Thymus (tissue), 11 donors: ENCODE results near the gene SIL1. TPM values are rescaled to one million over a fixed set of nuclear protein-coding genes. Genes with fewer than 3 reads are reported as not detected.

Experiments
- DNase-seq, 9 donors: peaks; one replicate each; pipeline ENCODE4 v3.0.0-alpha.2; 2013; ENCODE audit warnings: low spot score in 9 of 9, low read depth in 6 of 9, missing footprints in 1 of 9
- H3K27ac ChIP-seq, 2 donors: one replicate each; pipeline ENCODE4 v1.5.1; 2013; ENCODE audit warnings: control low read depth in 1 of 2, low read depth in 1 of 2, low read length in 1 of 2, mild to moderate bottlenecking in 1 of 2, moderate library complexity in 1 of 2
- H3K27me3 ChIP-seq, 2 donors: one replicate each; pipeline ENCODE4 v1.5.1; 2013; ENCODE audit warnings: low read length in 1 of 2; ENCODE audit not compliant: control insufficient read depth in 2 of 2, insufficient read depth in 1 of 2
- H3K36me3 ChIP-seq, 2 donors: one replicate each; pipeline ENCODE4 v1.5.1; 2013; ENCODE audit warnings: low read length in 1 of 2, mild to moderate bottlenecking in 1 of 2, moderate library complexity in 1 of 2; ENCODE audit not compliant: control insufficient read depth in 2 of 2, insufficient read depth in 2 of 2
- H3K4me1 ChIP-seq, 2 donors: one replicate each; pipeline ENCODE4 v1.5.1; 2013; ENCODE audit warnings: low read length in 2 of 2; ENCODE audit not compliant: control insufficient read depth in 2 of 2, insufficient read depth in 2 of 2
- H3K4me3 ChIP-seq, 2 donors: one replicate each; pipeline ENCODE4 v1.5.1; 2013; ENCODE audit warnings: low read length in 2 of 2, control low read depth in 1 of 2, mild to moderate bottlenecking in 1 of 2
- H3K9me3 ChIP-seq, 2 donors: one replicate each; pipeline ENCODE4 v1.5.1; 2013; ENCODE audit warnings: low read length in 1 of 2, mild to moderate bottlenecking in 1 of 2; ENCODE audit not compliant: control insufficient read depth in 2 of 2, insufficient read depth in 1 of 2
- WGBS: extraction: QIAGEN DNeasy Blood & Tissue Kit; methylation state at CpG from one replicate; pipeline ENCODE4 v1.1.7; 2013; 5-methylcytosine and 5-hydroxymethylcytosine counted together
- polyA plus RNA-seq: library from polyadenylated mRNA; stranded (reverse); fragments of 200-250 nt; gene quantifications from one replicate; pipeline ENCODE4 v1.2.3, GENCODE V29; 2013
- total RNA-seq: library from RNA; stranded (reverse); fragments of 120-200 nt; gene quantifications from one replicate; pipeline ENCODE4 v1.2.4, GENCODE V29; 2013
- donor health status: healthy.

The SIL1 gene
- total and polyA plus RNA-seq, 2 donors = 17.0 to 30.2 TPM

DNA sequence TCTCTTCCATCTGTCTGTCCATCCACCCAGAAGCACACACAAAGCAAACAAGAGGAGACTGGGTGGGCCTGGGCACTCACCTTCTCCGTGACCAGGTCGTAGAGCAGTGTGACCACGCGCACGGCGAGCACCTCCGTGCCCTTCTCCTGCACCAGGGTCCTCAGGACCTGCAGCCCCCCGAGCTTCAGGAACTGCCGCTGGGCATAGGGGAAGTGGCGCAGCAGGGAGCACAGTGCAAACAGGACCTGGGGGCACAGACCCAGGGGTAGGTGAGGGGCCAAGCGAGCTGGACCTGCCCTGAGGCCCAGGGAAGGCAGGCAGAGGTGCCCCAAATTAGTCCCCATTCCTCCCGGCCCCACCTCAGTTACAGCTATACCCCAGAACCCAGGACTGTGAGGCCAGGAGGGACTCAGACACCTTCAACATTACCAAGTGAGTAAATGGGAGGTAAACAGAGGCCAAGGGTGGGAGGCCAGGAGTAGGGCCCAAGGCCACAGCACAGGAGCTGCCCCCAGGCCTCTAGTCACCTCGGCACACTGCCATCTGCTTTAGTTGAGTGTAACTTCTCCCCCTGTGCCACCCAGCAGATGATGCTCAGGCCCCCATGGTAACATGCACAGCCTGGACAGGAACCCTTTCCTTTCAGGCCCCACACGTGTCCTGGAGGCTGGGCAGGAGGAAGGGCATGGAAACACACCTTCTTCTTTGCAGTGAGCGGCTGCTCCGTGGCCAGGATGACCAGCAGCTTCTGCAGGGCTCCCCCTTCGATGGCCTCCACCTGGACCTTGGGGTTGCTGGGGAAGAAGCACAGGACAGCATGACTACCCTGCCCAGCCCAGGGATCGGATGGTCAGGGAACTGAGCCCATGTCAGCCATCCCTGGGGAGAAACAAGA lies 246.8 kb downstream of the SIL1 start:
- Histone ChIP-seq H3K9me3 (no peaks in the 10 kb centered on the region), H3K4me3 (no peak overlapping the region), H3K27ac (no peak overlapping the region), H3K4me1 (peaks cover 5 to 27% of the 10 kb centered on the region in 2 donors), H3K27me3 (no peaks in the 10 kb centered on the region), H3K36me3 (peaks cover 2 to 7% of the 10 kb centered on the region in 2 donors)
- DNase-seq = no peak
- 96% methylated on average over 18 of the region's 18 CpGs for WGBS

DNA sequence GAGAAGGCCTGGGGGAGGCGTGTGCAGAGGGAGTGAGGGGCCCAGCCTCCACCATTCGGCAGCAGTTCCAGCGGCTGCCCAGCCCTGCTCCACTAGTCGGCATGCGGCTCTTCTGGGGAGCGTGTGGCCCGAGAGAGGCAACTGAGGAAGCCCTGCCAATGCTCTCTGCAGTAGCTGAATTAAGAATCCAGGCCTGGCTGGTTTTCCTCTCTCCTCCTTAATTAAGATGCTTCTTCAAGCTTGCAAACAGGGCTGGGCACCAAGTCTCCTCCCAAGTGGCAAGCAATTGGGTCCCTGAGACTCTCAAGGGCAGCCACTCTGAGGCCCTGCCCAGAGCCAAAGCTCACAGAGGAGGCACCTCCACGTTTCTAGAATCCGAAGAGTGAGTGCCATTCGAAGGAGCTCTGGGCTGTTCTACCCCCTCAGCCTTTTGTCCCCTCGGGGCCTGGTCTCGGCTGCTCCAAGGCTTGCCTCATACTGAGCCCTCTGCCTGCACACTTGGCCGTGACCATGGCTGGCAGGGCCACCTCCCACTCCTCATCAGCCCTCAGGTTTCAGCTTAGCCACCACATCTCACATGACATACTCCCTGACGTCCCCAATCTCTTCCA lies 247.6 kb downstream of the SIL1 start:
- H3K27me3 ChIP-seq = no peaks in the 10 kb centered on the region
- H3K27ac ChIP-seq = no peak overlapping the region
- no peak overlapping the region for H3K4me3 ChIP-seq
- 97% methylated on average over 14 of the region's 14 CpGs for WGBS
- no peaks in the 10 kb centered on the region for H3K9me3 ChIP-seq
- no peak for DNase-seq
- peaks cover 2 to 7% of the 10 kb centered on the region in 2 donors for H3K36me3 ChIP-seq
- H3K4me1 ChIP-seq = peaks cover 5 to 27% of the 10 kb centered on the region in 2 donors

DNA sequence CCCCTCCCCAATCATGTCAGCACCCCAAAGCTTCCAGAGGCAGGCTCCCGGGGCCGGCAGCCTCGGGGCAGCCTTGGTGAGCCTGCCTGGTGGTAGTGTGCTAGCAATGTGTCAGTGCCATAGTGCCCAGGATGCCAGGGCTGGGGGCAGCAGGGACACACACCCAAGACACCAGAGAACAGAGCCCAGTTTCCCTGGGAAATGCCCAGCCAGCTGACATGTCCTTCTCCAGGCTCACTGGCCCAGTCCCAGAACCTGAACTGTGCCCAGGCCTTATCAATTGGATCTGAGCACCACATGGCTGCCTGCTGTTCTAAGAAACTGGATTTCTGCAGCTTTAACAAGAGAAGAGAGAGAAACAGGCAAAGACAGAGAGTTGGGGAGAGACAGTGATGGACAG lies 248.2 kb downstream of the SIL1 start:
- over 99% methylated on average over 3 of the region's 3 CpGs for WGBS
- Histone ChIP-seq H3K4me3 (no peak overlapping the region), H3K9me3 (no peaks in the 10 kb centered on the region), H3K27me3 (no peaks in the 10 kb centered on the region), H3K27ac (no peak overlapping the region), H3K4me1 (peaks cover 5 to 27% of the 10 kb centered on the region in 2 donors), H3K36me3 (peaks cover 2 to 7% of the 10 kb centered on the region in 2 donors)
- no peak for DNase-seq

DNA sequence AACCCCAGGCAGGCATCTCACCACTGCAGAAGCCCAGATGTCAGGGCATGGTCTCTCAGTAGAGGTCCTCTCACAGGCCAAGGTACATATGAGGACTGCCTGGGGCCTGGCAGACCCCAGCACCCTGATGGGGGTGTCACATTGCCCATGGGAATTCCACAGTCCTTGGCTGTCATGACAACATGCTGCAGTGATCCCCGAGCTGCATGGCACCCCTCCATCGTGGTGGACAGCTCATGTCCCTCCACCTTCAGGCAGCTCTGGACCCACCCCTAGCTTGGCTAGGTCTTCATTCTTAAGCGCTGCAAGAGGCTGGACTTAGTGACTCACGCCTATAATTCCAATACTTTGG lies 249.0 kb downstream of the SIL1 start:
- Histone ChIP-seq H3K36me3 (peaks cover 2 to 7% of the 10 kb centered on the region in 2 donors), H3K4me1 (peaks cover 5 to 27% of the 10 kb centered on the region in 2 donors), H3K4me3 (no peak overlapping the region), H3K27me3 (no peaks in the 10 kb centered on the region), H3K27ac (no peak overlapping the region), H3K9me3 (no peaks in the 10 kb centered on the region)
- 95% methylated on average over 4 of the region's 4 CpGs for WGBS
- no peak for DNase-seq

DNA sequence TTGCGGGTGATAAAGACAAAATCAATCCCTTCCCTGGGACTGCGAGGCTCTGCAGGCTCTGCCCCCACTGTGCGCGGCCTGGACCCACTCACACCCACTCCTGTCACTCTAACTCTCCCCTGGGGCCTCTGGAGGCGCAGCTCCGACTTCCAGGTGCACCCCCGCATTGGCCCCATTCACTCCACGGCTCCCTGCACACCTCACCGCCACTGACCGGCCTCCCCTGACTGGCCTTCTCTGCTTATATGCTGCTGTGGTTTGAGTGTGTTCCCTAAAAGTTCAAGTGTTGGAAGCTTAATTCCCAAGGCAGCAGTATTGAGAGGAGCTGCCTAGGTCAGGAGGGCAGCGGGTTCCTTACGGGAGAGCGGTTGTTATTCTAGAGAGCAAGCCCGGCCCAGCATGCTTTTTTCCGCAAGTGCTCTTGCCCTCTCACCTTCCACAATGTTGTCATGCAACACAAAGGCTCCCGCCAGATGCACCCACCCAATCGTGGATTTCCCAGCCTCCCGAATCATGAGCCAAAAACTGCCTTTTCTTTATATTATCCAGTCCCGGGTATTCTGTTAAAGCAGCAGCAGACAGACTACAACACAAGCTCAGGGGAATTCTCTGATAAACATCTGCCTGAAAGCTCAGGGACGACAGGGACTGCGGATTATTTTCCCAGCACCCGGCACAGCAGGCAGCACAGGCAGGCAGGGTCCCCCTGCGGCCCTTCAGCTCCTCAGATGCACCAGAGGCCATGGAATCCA lies 249.5 kb downstream of the SIL1 start:
- Histone ChIP-seq H3K9me3 (no peaks in the 10 kb centered on the region), H3K36me3 (peaks cover 2 to 7% of the 10 kb centered on the region in 2 donors), H3K4me3 (no peak overlapping the region), H3K4me1 (peaks cover 3 to 23% of the 10 kb centered on the region in 2 donors), H3K27me3 (no peaks in the 10 kb centered on the region), H3K27ac (no peak overlapping the region)
- no peak for DNase-seq
- 96% methylated on average over 23 of the region's 23 CpGs for WGBS

DNA sequence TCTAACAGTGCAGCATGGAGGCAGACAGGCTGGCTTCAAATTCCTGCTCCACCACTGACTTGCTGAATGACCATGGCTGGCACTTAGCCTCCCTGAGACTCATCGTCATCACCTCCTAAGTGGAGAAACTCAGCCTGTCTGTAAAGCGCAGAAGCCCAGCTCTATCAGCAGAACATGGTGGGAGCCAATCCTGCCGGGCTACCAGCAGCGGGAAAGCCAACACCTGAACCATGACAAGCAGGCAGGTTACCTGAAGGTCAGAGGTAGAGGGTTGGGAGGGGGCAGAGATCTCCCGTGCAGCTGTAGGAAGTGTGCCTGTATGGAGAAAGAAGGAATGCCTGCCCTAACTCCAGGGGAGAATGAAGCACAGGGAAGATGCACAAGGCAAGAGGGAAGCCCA lies 250.4 kb downstream of the SIL1 start:
- Histone ChIP-seq H3K4me1 (peaks cover 0 to 14% of the 10 kb centered on the region in 2 donors), H3K27me3 (no peaks in the 10 kb centered on the region), H3K27ac (no peak overlapping the region), H3K4me3 (no peak overlapping the region), H3K9me3 (no peaks in the 10 kb centered on the region), H3K36me3 (peaks cover 2 to 7% of the 10 kb centered on the region in 2 donors)
- 98% methylated on average over 5 of the region's 5 CpGs for WGBS
- DNase-seq = no peak

DNA sequence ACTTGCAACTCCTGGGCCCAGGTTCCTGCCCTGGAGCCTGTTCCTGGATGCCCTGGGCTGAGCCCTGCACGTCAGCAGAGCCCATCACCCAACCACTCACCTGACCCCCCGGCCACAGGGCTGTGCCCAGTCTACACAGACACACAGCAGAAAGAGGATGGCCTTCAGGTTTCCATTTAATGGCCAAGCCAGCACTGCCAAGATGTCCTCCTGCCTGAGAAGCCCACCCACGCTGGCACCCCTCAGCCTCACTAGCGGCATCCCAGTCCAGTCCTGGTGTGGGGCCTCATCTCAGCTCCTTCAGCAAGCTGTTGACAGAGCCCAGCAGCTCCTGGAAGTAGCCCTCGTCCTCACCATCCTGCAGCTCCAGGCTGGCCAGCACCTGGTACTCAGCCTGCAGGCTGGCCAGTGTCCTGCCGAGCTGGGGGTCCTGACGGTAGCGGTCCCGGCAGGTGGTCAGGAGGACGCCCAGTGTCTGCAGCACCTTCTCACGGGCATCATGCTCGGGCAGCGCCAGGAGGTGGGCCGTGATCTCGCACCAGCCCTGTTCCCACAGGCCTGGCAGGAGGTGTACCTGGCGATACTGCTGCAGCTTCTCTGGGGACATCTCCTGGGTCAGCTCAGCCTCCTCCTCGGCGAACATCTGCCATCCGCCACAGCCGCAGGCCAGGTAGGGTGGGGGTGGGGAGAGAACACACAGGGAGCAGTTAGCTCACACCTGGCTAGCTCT lies 251.2 kb downstream of the SIL1 start:
- Histone ChIP-seq H3K4me3 (no peak overlapping the region), H3K27ac (no peak overlapping the region), H3K36me3 (peaks cover 2 to 7% of the 10 kb centered on the region in 2 donors), H3K4me1 (peaks cover 0 to 6% of the 10 kb centered on the region in 2 donors), H3K9me3 (no peaks in the 10 kb centered on the region), H3K27me3 (no peaks in the 10 kb centered on the region)
- no peak for DNase-seq
- WGBS = 98% methylated on average over 20 of the region's 20 CpGs

DNA sequence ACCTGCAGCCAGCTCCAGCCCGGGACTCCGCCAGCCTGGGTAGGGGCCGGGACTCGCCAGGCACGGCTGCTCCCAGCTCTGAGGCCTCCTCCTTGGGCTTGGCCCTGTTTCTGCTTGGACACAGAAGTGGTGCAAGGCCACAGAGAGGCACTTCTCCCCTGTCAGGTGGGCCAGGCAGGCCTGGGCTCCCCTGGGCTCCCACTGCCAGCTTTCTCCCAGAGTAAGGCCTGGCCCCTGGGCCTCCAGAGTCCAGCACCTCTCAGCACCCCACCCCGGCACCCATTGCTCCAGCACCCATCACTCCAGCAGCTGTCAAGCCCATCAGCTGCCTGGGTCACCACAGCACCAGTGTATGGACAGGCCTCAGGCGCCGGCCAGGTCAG lies 251.9 kb downstream of the SIL1 start:
- 98% methylated on average over 8 of the region's 8 CpGs for WGBS
- no peak for DNase-seq
- Histone ChIP-seq H3K4me1 (peaks cover 0 to 6% of the 10 kb centered on the region in 2 donors), H3K27me3 (no peaks in the 10 kb centered on the region), H3K4me3 (no peak overlapping the region), H3K27ac (no peak overlapping the region), H3K36me3 (peaks cover 2 to 7% of the 10 kb centered on the region in 2 donors), H3K9me3 (no peaks in the 10 kb centered on the region)
